SH-SY5Y (cell line): ENCODE measurements around the gene DHDH.

ENCODE experiments used
- GATA2 ChIP-seq: IDR thresholded peaks from 2 replicates; pipeline ENCODE4 v1.6.1; 2011; ENCODE audit warnings: mild to moderate bottlenecking, low read depth, low read length
- GATA3 ChIP-seq: IDR thresholded peaks from 2 replicates; pipeline ENCODE4 v1.6.1; 2011; ENCODE audit warnings: low read depth, mild to moderate bottlenecking, low read length, moderate library complexity

GRCh38 chr19:48954595-48955307 is 21.3 kb downstream of the DHDH start, which contains the start of gene BAX:
- TF ChIP-seq GATA2, result peak; percentile 58
- no peak for TF ChIP-seq GATA3
